ENCODE data around the gene BFSP2. TPM values are rescaled to one million over a fixed set of nuclear protein-coding genes. Genes with fewer than 3 reads are reported as not detected.

Gene BFSP2
- polyA plus RNA-seq, 1 experiment = not detected

GRCh38 chr3:133368371-133369067, 31.3 kb upstream of the BFSP2 start:
- H3K27me3 ChIP-seq (ENCODE audit: control insufficient read depth, insufficient read depth, low read length) = no peaks in the 10 kb centered on the region
- TF ChIP-seq, protein P1, sequence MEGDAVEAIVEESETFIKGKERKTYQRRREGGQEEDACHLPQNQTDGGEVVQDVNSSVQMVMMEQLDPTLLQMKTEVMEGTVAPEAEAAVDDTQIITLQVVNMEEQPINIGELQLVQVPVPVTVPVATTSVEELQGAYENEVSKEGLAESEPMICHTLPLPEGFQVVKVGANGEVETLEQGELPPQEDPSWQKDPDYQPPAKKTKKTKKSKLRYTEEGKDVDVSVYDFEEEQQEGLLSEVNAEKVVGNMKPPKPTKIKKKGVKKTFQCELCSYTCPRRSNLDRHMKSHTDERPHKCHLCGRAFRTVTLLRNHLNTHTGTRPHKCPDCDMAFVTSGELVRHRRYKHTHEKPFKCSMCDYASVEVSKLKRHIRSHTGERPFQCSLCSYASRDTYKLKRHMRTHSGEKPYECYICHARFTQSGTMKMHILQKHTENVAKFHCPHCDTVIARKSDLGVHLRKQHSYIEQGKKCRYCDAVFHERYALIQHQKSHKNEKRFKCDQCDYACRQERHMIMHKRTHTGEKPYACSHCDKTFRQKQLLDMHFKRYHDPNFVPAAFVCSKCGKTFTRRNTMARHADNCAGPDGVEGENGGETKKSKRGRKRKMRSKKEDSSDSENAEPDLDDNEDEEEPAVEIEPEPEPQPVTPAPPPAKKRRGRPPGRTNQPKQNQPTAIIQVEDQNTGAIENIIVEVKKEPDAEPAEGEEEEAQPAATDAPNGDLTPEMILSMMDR (IDR thresholded peaks at IDR 0.05; ENCODE audit: insufficient read depth, low read depth, low read length) = no peak
- H3K4me3 ChIP-seq (ENCODE audit: low read depth, low read length) = no peak overlapping the region
- ChIA-PET POLR2A (no interaction called here), CTCF (interaction anchor here (0.9 to 1.6 kb wide), 2 partner anchors 637 to 645 kb away, joined by 3 to 4 read pairs; no protein-coding TSS in a partner anchor)
- H3K36me3 ChIP-seq (ENCODE audit: control insufficient read depth, insufficient read depth, low read length) = no peaks in the 10 kb centered on the region
- no peak for DNase-seq (ENCODE audit: low read depth)

GRCh38 chr3:133369068-133369440, 30.8 kb upstream of the BFSP2 start:
- Histone ChIP-seq H3K36me3 (ENCODE audit: control insufficient read depth, insufficient read depth, low read length) (no peaks in the 10 kb centered on the region), H3K4me3 (ENCODE audit: low read depth, low read length) (no peak overlapping the region), H3K27me3 (ENCODE audit: control insufficient read depth, insufficient read depth, low read length) (no peaks in the 10 kb centered on the region)
- ChIA-PET POLR2A (no interaction called here), CTCF (interaction anchor here (1.6 kb wide), 1 partner anchor 638 kb away, joined by 4 read pairs; no protein-coding TSS in a partner anchor)
- TF ChIP-seq, protein P1 (IDR thresholded peaks at IDR 0.05; ENCODE audit: insufficient read depth, low read depth, low read length) = no peak
- no peak for DNase-seq (ENCODE audit: low read depth)

DNA sequence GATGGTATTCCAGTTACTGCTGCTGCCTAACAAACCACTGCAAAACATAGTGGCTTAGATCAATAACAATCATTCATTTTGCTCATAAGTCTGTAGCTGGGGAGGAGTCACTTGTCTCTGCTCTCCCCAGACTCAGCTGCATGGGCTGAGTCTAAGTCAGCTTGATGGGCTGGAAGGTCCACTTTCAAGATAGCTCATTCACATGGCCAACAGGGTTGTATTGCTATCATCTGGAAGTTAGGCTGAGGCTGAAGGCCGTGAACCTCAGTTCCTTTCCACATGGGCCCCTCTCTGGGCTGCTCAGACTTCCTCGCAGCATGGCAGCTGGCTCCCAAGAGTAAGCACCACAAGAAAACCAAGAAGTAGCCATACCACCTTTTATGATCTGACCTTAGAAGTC, 28.7 kb upstream of the BFSP2 start:
- ChIA-PET POLR2A (no interaction called here), CTCF (interaction anchor here (0.7 to 2.3 kb wide), 6 partner anchors 13 to 640 kb away, joined by 3 to 8 read pairs (median 5); no protein-coding TSS in a partner anchor)
- TF ChIP-seq, protein P1 (IDR thresholded peaks at IDR 0.05; ENCODE audit: insufficient read depth, low read depth, low read length) = no peak
- H3K4me3 ChIP-seq (ENCODE audit: low read depth, low read length) = no peak overlapping the region
- no peaks in the 10 kb centered on the region for H3K36me3 ChIP-seq (ENCODE audit: control insufficient read depth, insufficient read depth, low read length)
- DNase-seq (ENCODE audit: low read depth) = no peak
- H3K27me3 ChIP-seq (ENCODE audit: control insufficient read depth, insufficient read depth, low read length) = no peaks in the 10 kb centered on the region

DNA sequence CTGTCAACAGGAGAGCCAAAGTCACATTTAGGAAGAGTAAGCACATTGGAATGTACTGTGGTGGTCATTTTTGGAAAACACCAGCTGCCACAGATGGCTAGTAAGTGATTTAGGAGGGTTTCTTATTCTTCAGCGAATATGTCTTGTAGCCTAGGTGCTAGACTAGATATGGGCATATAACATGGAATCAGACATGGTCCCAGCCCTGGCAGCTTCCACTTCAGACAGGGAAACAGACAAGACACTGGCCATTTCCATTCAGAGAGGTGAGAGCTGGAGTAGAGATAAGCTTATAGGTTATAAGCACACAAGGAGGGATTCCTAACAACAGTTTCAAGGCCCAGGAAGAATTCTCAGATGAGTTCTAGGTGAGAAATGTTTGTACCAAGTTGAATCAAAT, 28.2 kb upstream of the BFSP2 start:
- no peak for DNase-seq (ENCODE audit: low read depth)
- H3K36me3 ChIP-seq (ENCODE audit: control insufficient read depth, insufficient read depth, low read length) = no peaks in the 10 kb centered on the region
- CTCF ChIA-PET = interaction anchor here (0.9 to 2.3 kb wide), 6 partner anchors 13 to 330 kb away, joined by 3 to 8 read pairs (median 4); no protein-coding TSS in a partner anchor
- no peaks in the 10 kb centered on the region for H3K27me3 ChIP-seq (ENCODE audit: control insufficient read depth, insufficient read depth, low read length)
- POLR2A ChIA-PET = no interaction called here
- H3K4me3 ChIP-seq (ENCODE audit: low read depth, low read length) = no peak overlapping the region
- TF ChIP-seq, protein P1 (IDR thresholded peaks at IDR 0.05; ENCODE audit: insufficient read depth, low read depth, low read length) = no peak

- Histone ChIP-seq H3K27me3 (ENCODE audit: control insufficient read depth, insufficient read depth, low read length) (0 out of 2 replicates have a peak, but pooled peaks cover 2% of the 10 kb centered on the region), H3K36me3 (ENCODE audit: control insufficient read depth, insufficient read depth, low read length) (no peaks in the 10 kb centered on the region), H3K4me3 (ENCODE audit: low read depth, low read length) (no peak overlapping the region)
- TF ChIP-seq, protein P1 (IDR thresholded peaks at IDR 0.05; ENCODE audit: insufficient read depth, low read depth, low read length) = no peak
- ChIA-PET POLR2A (no interaction called here), CTCF (interaction anchor here (1.0 to 5.4 kb wide), 4 partner anchors 21 to 648 kb away, joined by 3 to 29 read pairs (median 10); no protein-coding TSS in a partner anchor)
- no peak for DNase-seq (ENCODE audit: low read depth)
These were observed 25.0 kb upstream of the BFSP2 start for GRCh38 chr3:133374708-133375402.

All from BJ (cell line).